A549 (cell line): ENCODE results near the gene NUDCD2. TPM values are rescaled to one million over a fixed set of nuclear protein-coding genes. Genes with fewer than 3 reads are reported as not detected.

Source experiments
- ATAC-seq, 2 experiments: fragments of 200-7000 bp in 1 of 2; fragments of >200 bp in 1 of 2; cut with Nextera tagmentation in 1 of 2; cut with Tn5 transposase in 1 of 2; 3 replicates each; pipeline versions ENCODE4 v1.8.0 to v1.9.1; 2018 to 2020; ENCODE audit warnings: mild to moderate bottlenecking in 1 of 2, moderate library complexity in 1 of 2
- CTCF ChIA-PET: fragments of 300-600 bp; sonication (Branson Sonifier 250); formaldehyde crosslinking; extraction: SDS; loops from one replicate; lab custom pipeline; 2021; ENCODE audit warnings: antibody characterized with exemption, inconsistent platforms; lab: Yijun Ruan, JAX
- POLR2A ChIA-PET: fragments of 350-600 bp; formaldehyde crosslinking; extraction: SDS; loops from one replicate; lab custom pipeline; 2021; ENCODE audit warnings: antibody characterized with exemption, inconsistent platforms; lab: Yijun Ruan, JAX
- DNase-seq, 2 experiments: peaks; one replicate each; pipeline versions ENCODE4 v3.0.0 to v3.0.0-alpha.2; 2011 to 2016; ENCODE audit warnings: low read depth in 1 of 2, low spot score in 1 of 2
- FAIRE-seq: peaks from 2 replicates; lab custom pipeline; 2011; peaks lifted over from hg19 to GRCh38; lab: Jason Lieb, UNC
- H3K27ac ChIP-seq, 2 experiments: fragments of >200 bp; sonication (Bioruptor Twin); formaldehyde crosslinking; 3 replicates each; pipeline ENCODE4 v1.5.1; 2016 to 2017
- H3K4me1 ChIP-seq: fragments of >200 bp; sonication (Bioruptor Twin); formaldehyde crosslinking; 3 replicates; pipeline ENCODE4 v1.6.1; 2016
- H3K4me2 ChIP-seq: fragments of >200 bp; sonication (Bioruptor Twin); formaldehyde crosslinking; 3 replicates; pipeline ENCODE4 v1.6.1; 2016
- H3K4me3 ChIP-seq: fragments of >200 bp; sonication (Bioruptor Twin); formaldehyde crosslinking; 3 replicates; pipeline ENCODE4 v1.5.1; 2016
- H3K9me3 ChIP-seq: fragments of >200 bp; sonication (Bioruptor Twin); formaldehyde crosslinking; 3 replicates; pipeline ENCODE4 v1.6.1; 2016
- BHLHE40 ChIP-seq: IDR thresholded peaks from 2 replicates; pipeline ENCODE4 v1.6.1; 2012; ENCODE audit warnings: low read depth, low read length, inconsistent platforms
- CBX2 ChIP-seq: fragments of 200-600 bp; sonication (generic); IDR thresholded peaks from 2 replicates; pipeline ENCODE4 v1.6.1; 2016; ENCODE audit warnings: low read depth, mild to moderate bottlenecking, borderline replicate concordance
- CBX8 ChIP-seq: fragments of 200-600 bp; sonication (generic); IDR thresholded peaks from 2 replicates; pipeline ENCODE4 v1.6.1; 2016
- CEBPB ChIP-seq, 2 experiments: fragments of >200 bp in 1 of 2; sonication (Bioruptor Twin) in 1 of 2; formaldehyde crosslinking in 1 of 2; IDR thresholded peaks; 2 replicates each; pipeline ENCODE4 v1.6.1; 2012 to 2016
- CHD2 ChIP-seq: fragments of 150-350 bp; IDR thresholded peaks from 2 replicates; pipeline ENCODE4 v1.6.1; 2014; ENCODE audit warnings: low read length; ENCODE audit not compliant: partially characterized antibody
- CHD4 ChIP-seq: fragments of 200-600 bp; sonication (generic); IDR thresholded peaks from 2 replicates; pipeline ENCODE4 v1.6.1; 2016; ENCODE audit warnings: antibody characterized with exemption, mild to moderate bottlenecking, borderline replicate concordance
- EHF ChIP-seq: fragments of 250-450 bp; sonication (Bioruptor Pico); IDR thresholded peaks from 2 replicates; pipeline ENCODE4 v1.5.0; 2020; ENCODE audit warnings: mild to moderate bottlenecking
- EHMT2 ChIP-seq: fragments of 200-600 bp; sonication (generic); IDR thresholded peaks from 2 replicates; pipeline ENCODE4 v1.6.1; 2016; ENCODE audit warnings: antibody characterized with exemption, low read depth, mild to moderate bottlenecking, moderate library complexity
- EP300 ChIP-seq, 2 experiments: fragments of >200 bp; sonication (Bioruptor Twin); formaldehyde crosslinking; IDR thresholded peaks; 2 replicates in 1 of 2; 3 replicates in 1 of 2; pipeline ENCODE4 v1.6.1; 2016 to 2017
- ESRRA ChIP-seq: fragments of 150-350 bp; IDR thresholded peaks from 2 replicates; pipeline ENCODE4 v1.6.1; 2014; ENCODE audit warnings: mild to moderate bottlenecking, low read length, borderline replicate concordance
- HES2 ChIP-seq: fragments of >200 bp; sonication (Bioruptor Twin); formaldehyde crosslinking; IDR thresholded peaks from 2 replicates; pipeline ENCODE4 v1.6.1; 2016
- HMGXB4 ChIP-seq: fragments of 250-450 bp; sonication (Bioruptor Pico); IDR thresholded peaks from 2 replicates; pipeline ENCODE4 v1.5.0; 2021; ENCODE audit warnings: mild to moderate bottlenecking, moderate library complexity, borderline replicate concordance
- HOXA7 ChIP-seq: fragments of 250-450 bp; sonication (Bioruptor Pico); IDR thresholded peaks from 2 replicates; pipeline ENCODE4 v1.5.0; 2020; ENCODE audit warnings: mild to moderate bottlenecking, moderate library complexity
- HOXB5 ChIP-seq: fragments of 250-450 bp; sonication (Bioruptor Pico); IDR thresholded peaks from 2 replicates; pipeline ENCODE4 v1.5.0; 2020; ENCODE audit warnings: mild to moderate bottlenecking, moderate library complexity
- JUN ChIP-seq, 2 experiments: fragments of >200 bp; sonication (Bioruptor Twin); formaldehyde crosslinking; IDR thresholded peaks; 2 replicates in 1 of 2; 3 replicates in 1 of 2; pipeline ENCODE4 v1.6.1; 2016 to 2017
- KDM1A ChIP-seq: fragments of 200-600 bp; sonication (generic); IDR thresholded peaks from 2 replicates; pipeline ENCODE4 v1.6.1; 2016; ENCODE audit warnings: low read depth, mild to moderate bottlenecking
- KDM5A ChIP-seq: fragments of 200-600 bp; sonication (generic); IDR thresholded peaks from 2 replicates; pipeline ENCODE4 v1.6.1; 2016; ENCODE audit warnings: antibody characterized with exemption, mild to moderate bottlenecking
- NFE2L2 ChIP-seq: fragments of 150-350 bp; conservative IDR thresholded peaks from 2 replicates; pipeline ENCODE4 v1.6.1; 2014; ENCODE audit warnings: low read length
- NPAS2 ChIP-seq: fragments of 250-450 bp; sonication (Bioruptor Pico); IDR thresholded peaks from 2 replicates; pipeline ENCODE4 v1.8.0; 2022; ENCODE audit warnings: mild to moderate bottlenecking, moderate library complexity, borderline replicate concordance
- NR3C1 ChIP-seq: fragments of >200 bp; sonication (Bioruptor Twin); formaldehyde crosslinking; IDR thresholded peaks from 3 replicates; pipeline ENCODE4 v1.6.1; 2017
- PBX3 ChIP-seq: IDR thresholded peaks from 2 replicates; pipeline ENCODE4 v1.6.1; 2012
- POLR2A ChIP-seq: IDR thresholded peaks from 2 replicates; pipeline ENCODE4 v1.6.1; 2012; ENCODE audit warnings: mild to moderate bottlenecking, low read length
- POLR2AphosphoS2 ChIP-seq: conservative IDR thresholded peaks from 2 replicates; pipeline ENCODE4 v1.6.1; 2012; ENCODE audit warnings: low read length, improper control_type of control experiment, inconsistent platforms
- RFX5 ChIP-seq: fragments of 450-650 bp; IDR thresholded peaks from 2 replicates; pipeline ENCODE4 v1.7.1; 2014; ENCODE audit warnings: antibody characterized with exemption, mild to moderate bottlenecking, moderate library complexity
- SMC3 ChIP-seq: fragments of >200 bp; sonication (Bioruptor Twin); formaldehyde crosslinking; IDR thresholded peaks from 3 replicates; pipeline ENCODE4 v1.6.1; 2018; ENCODE audit warnings: inconsistent platforms
- SREBF2 ChIP-seq: fragments of 450-650 bp; IDR thresholded peaks from 2 replicates; pipeline ENCODE4 v1.6.1; 2014; ENCODE audit warnings: mild to moderate bottlenecking, moderate library complexity
- TFCP2L1 ChIP-seq: fragments of 250-450 bp; sonication (Bioruptor Pico); IDR thresholded peaks from 2 replicates; pipeline ENCODE4 v1.5.0; 2021; ENCODE audit warnings: mild to moderate bottlenecking
- TP53 ChIP-seq: fragments of 250-450 bp; sonication (Bioruptor Pico); IDR thresholded peaks from 2 replicates; pipeline ENCODE4 v1.5.0; 2021; ENCODE audit warnings: mild to moderate bottlenecking, moderate library complexity
- USF2 ChIP-seq: fragments of 450-650 bp; IDR thresholded peaks from 2 replicates; pipeline ENCODE4 v1.6.1; 2014; ENCODE audit warnings: antibody characterized with exemption
- ZFP36 ChIP-seq: fragments of 450-650 bp; IDR thresholded peaks from 2 replicates; pipeline ENCODE4 v1.6.1; 2014; ENCODE audit warnings: borderline replicate concordance; ENCODE audit not compliant: partially characterized antibody
- ZSCAN20 ChIP-seq: fragments of 250-450 bp; sonication (Bioruptor Pico); IDR thresholded peaks from 2 replicates; pipeline ENCODE4 v1.8.0; 2022; ENCODE audit warnings: mild to moderate bottlenecking, moderate library complexity
- WGBS: methylation state at CpG from one replicate; pipeline ENCODE4 v1.1.6; 2017; ENCODE audit errors: missing lambda C conversion rate; 5-methylcytosine and 5-hydroxymethylcytosine counted together
- polyA plus RNA-seq, 4 experiments: library from polyadenylated mRNA; depleted of rRNA in 3 of 4; stranded (reverse); fragments of >200 nt; fragmentation: RNase III in 1 of 4; extraction: RNeasy Plus Mini Kit Qiagen cat#74134 plus additional on column Dnase treatment in 1 of 4; gene quantifications; 2 replicates in 3 of 4; 3 replicates in 1 of 4; pipeline ENCODE4 v1.2.3, GENCODE V29; 2011 to 2017

Gene NUDCD2
- polyA plus RNA-seq, 2 of the 4 experiments (the other 2 are of a cell fraction) = 22.3 to 43.9 TPM

- Histone ChIP-seq H3K4me2 (no peak overlapping the region), H3K9me3 (no peaks in the 10 kb centered on the region), H3K27ac (no peak overlapping the region), H3K4me3 (no peak overlapping the region), H3K4me1 (peaks cover 4% of the 10 kb centered on the region; the same call in 2 of the 3 replicates)
- WGBS = 89% methylated on average over 1 of the region's 1 CpG
- DNase-seq (no peak), ATAC-seq (peak in 1 of 2 experiments; percentile 23; a peak in 2 of 6 replicates), FAIRE-seq (no peak)
- ChIA-PET POLR2A (no interaction called here), CTCF (interaction anchor here (0.6 kb wide), 1 partner anchor 28 kb away, joined by 3 read pairs; no protein-coding TSS in a partner anchor)
- TF ChIP-seq ZSCAN20 (CRISPR knock-in tag) (no peak), PBX3 (no peak), CHD2 (no peak), ZFP36 (no peak)
Measured at GRCh38 chr5:163498886-163499285, 39.0 kb upstream of the NUDCD2 start.

- H3K4me2 ChIP-seq = no peak overlapping the region
- ATAC-seq (no peak), FAIRE-seq (no peak), DNase-seq (no peak)
- CTCF ChIA-PET = interaction anchor here (0.6 kb wide), 1 partner anchor 163 kb away, joined by 3 read pairs; no protein-coding TSS in a partner anchor
- no peak for TF ChIP-seq KDM5A
- no peak for TF ChIP-seq RFX5
- TF ChIP-seq TFCP2L1 = no peak
- TF ChIP-seq JUN (IDR thresholded peaks at IDR 0.05) = no peak
- TF ChIP-seq SREBF2 = no peak
- no peak for TF ChIP-seq POLR2A
- no peak for TF ChIP-seq USF2
- no peak for TF ChIP-seq ZSCAN20 (CRISPR knock-in tag)
- TF ChIP-seq CHD4 = no peak
- TF ChIP-seq EHF (CRISPR knock-in tag) = no peak
- no peak for TF ChIP-seq NFE2L2
- no peak for TF ChIP-seq ESRRA
- no peak for TF ChIP-seq NPAS2 (CRISPR knock-in tag)
- TF ChIP-seq CEBPB (IDR thresholded peaks at IDR 0.05) = no peak
- TF ChIP-seq PBX3 = no peak
- TF ChIP-seq EP300 (IDR thresholded peaks at IDR 0.05) = no peak
- no peak for TF ChIP-seq CBX8
- no peak for TF ChIP-seq EHMT2
- TF ChIP-seq HES2 = no peak
- no peak for TF ChIP-seq POLR2AphosphoS2
- no peaks in the 10 kb centered on the region for H3K4me1 ChIP-seq
- POLR2A ChIA-PET = no interaction called here
- H3K4me3 ChIP-seq = no peak overlapping the region
- 88% methylated on average over 3 of the region's 3 CpGs for WGBS
- no peaks in the 10 kb centered on the region for H3K9me3 ChIP-seq
- no peak overlapping the region for H3K27ac ChIP-seq
Measured at GRCh38 chr5:163497315-163497714, 37.4 kb upstream of the NUDCD2 start.

GRCh38 chr5:163496286-163496685 lies 36.4 kb upstream of the NUDCD2 start:
- no peak for FAIRE-seq
- no peaks in the 10 kb centered on the region for H3K9me3 ChIP-seq
- H3K4me1 ChIP-seq = no peaks in the 10 kb centered on the region
- DNase-seq = no peak
- 96% methylated on average over 1 of the region's 1 CpG for WGBS
- H3K4me2 ChIP-seq = no peak overlapping the region
- 0 out of 6 replicates have a peak, but pooled peaks of 1 of the 2 experiments have one; percentile 30 for ATAC-seq
- CTCF ChIA-PET = interaction anchor here (0.9 kb wide), 1 partner anchor 9 kb away, joined by 3 read pairs; the partner anchor contains the start of gene MAT2B
- no peak overlapping the region for H3K4me3 ChIP-seq
- POLR2A ChIA-PET = interaction anchor here (1.2 kb wide), 1 partner anchor 9 kb away, joined by 4 read pairs; the partner anchor contains the start of gene MAT2B
- no peak overlapping the region for H3K27ac ChIP-seq
- TF ChIP-seq HMGXB4 (CRISPR knock-in tag) (no peak), ZSCAN20 (CRISPR knock-in tag) (no peak), KDM1A (no peak), TP53 (CRISPR knock-in tag) (no peak), NR3C1 (no peak), HOXB5 (CRISPR knock-in tag) (no peak), BHLHE40 (no peak), HOXA7 (CRISPR knock-in tag) (no peak), CBX2 (no peak), SMC3 (no peak), TFCP2L1 (no peak)
